Measurements from ENCODE around the gene MYZAP. TPM values are rescaled to one million over a fixed set of nuclear protein-coding genes. Genes with fewer than 3 reads are reported as not detected.
A peak's percentile ranks its signal among the peaks of the same experiment; 100 is the strongest.

The MYZAP gene
- total and polyA plus RNA-seq, 9 donors: 1.1 to 11.3 (median 5.5) TPM

- Histone ChIP-seq H3K27ac (no peak overlapping the region), H3K4me1 (ENCODE audit: insufficient read depth) (no peaks in the 10 kb centered on the region), H3K27me3 (no peaks in the 10 kb centered on the region), H3K4me3 (no peak overlapping the region), H3K9me3 (no peaks in the 10 kb centered on the region), H3K36me3 (no peaks in the 10 kb centered on the region)
- TF ChIP-seq EP300 (IDR thresholded peaks at IDR 0.05): no peak
- no peak for TF ChIP-seq POLR2A (IDR thresholded peaks at IDR 0.05)
- TF ChIP-seq CTCF (IDR thresholded peaks at IDR 0.05): no peak
- 67 to 81% (median 67%) methylated on average over 11 of the region's 11 CpGs for WGBS, 3 donors
- intact Hi-C loops (cut with DNase I): loop anchor here in 1 of 4 donors (10.0 kb wide), 2 partner anchors 53 to 503 kb away; partner anchors contain the start of gene ALDH1A2
- DNase-seq: peak in 1 of 5 donors; percentile 46
Observed at GRCh38 chr15:57562196-57562769, 29.4 kb upstream of the MYZAP start.

GRCh38 chr15:57563416-57563815 is 28.3 kb upstream of the MYZAP start:
- Histone ChIP-seq H3K27ac (no peak overlapping the region), H3K36me3 (no peaks in the 10 kb centered on the region), H3K4me3 (no peak overlapping the region), H3K9me3 (no peaks in the 10 kb centered on the region), H3K27me3 (no peaks in the 10 kb centered on the region), H3K4me1 (ENCODE audit: insufficient read depth) (no peaks in the 10 kb centered on the region)
- no peak for TF ChIP-seq EP300 (IDR thresholded peaks at IDR 0.05)
- TF ChIP-seq CTCF (IDR thresholded peaks at IDR 0.05): no peak
- no peak for TF ChIP-seq POLR2A (IDR thresholded peaks at IDR 0.05)
- 85 to 94% (median 89%) methylated on average over 6 of the region's 6 CpGs for WGBS, 3 donors
- intact Hi-C loops (cut with DNase I): loop anchor here in 1 of 4 donors (10.0 kb wide), 2 partner anchors 51 to 501 kb away; partner anchors contain the start of gene ALDH1A2
- DNase-seq: no peak

GRCh38 chr15:57565311-57565710 is 26.4 kb upstream of the MYZAP start:
- Histone ChIP-seq H3K27me3 (no peaks in the 10 kb centered on the region), H3K27ac (no peak overlapping the region), H3K36me3 (no peaks in the 10 kb centered on the region), H3K4me1 (ENCODE audit: insufficient read depth) (no peaks in the 10 kb centered on the region), H3K4me3 (no peak overlapping the region), H3K9me3 (no peaks in the 10 kb centered on the region)
- intact Hi-C loops (cut with DNase I): loop anchor here in 1 of 4 donors (10.0 kb wide), 2 partner anchors 49 to 499 kb away; partner anchors contain the start of gene ALDH1A2
- TF ChIP-seq CTCF (IDR thresholded peaks at IDR 0.05): no peak
- TF ChIP-seq POLR2A (IDR thresholded peaks at IDR 0.05): no peak
- TF ChIP-seq EP300 (IDR thresholded peaks at IDR 0.05): no peak
- peak in 1 of 5 donors; percentile 36 for DNase-seq
- 53 to 62% (median 55%) methylated on average over 10 of the region's 10 CpGs for WGBS, 3 donors

GRCh38 chr15:57566834-57567233 is 24.9 kb upstream of the MYZAP start:
- DNase-seq: peak in 1 of 5 donors; percentile 32
- H3K4me1 ChIP-seq (ENCODE audit: insufficient read depth): no peaks in the 10 kb centered on the region
- no peak overlapping the region for H3K4me3 ChIP-seq
- intact Hi-C loops (cut with DNase I): loop anchor here in 1 of 4 donors (10.0 kb wide), 2 partner anchors 48 to 498 kb away; partner anchors contain the start of gene ALDH1A2
- WGBS, 3 donors: 43 to 72% (median 55%) methylated on average over 4 of the region's 4 CpGs
- no peak for TF ChIP-seq POLR2A (IDR thresholded peaks at IDR 0.05)
- TF ChIP-seq CTCF (IDR thresholded peaks at IDR 0.05): no peak
- no peak for TF ChIP-seq EP300 (IDR thresholded peaks at IDR 0.05)
- no peaks in the 10 kb centered on the region for H3K36me3 ChIP-seq
- no peak overlapping the region for H3K27ac ChIP-seq
- H3K9me3 ChIP-seq: no peaks in the 10 kb centered on the region
- no peaks in the 10 kb centered on the region for H3K27me3 ChIP-seq

All from ovary (tissue), 9 donors.